AG09319 (cell line): ENCODE data around the gene PKLR.
"Not testable (repeated sequence)": the region's sequence is repeated elsewhere in the genome, so short reads cannot be mapped to it uniquely, and the experiment has no call there.

Experiments
- DNase-seq: peaks from one replicate; pipeline ENCODE4 v3.0.0-alpha.2; 2010; ENCODE audit warnings: low read depth; ENCODE audit errors: extremely low read depth
- CTCF ChIP-seq: IDR thresholded peaks from 2 replicates; pipeline ENCODE4 v1.5.1; 2011; ENCODE audit warnings: low read depth, mild to moderate bottlenecking, inconsistent platforms, low read length, moderate library complexity

Gene PKLR

GRCh38 chr1:155293086-155293749 is 8.0 kb downstream of the PKLR start:
- DNase-seq, result no peak
- TF ChIP-seq CTCF, result no peak

GRCh38 chr1:155291006-155291405 is 10.2 kb downstream of the PKLR start:
- not testable (repeated sequence) for DNase-seq

- TF ChIP-seq CTCF, result no peak
- DNase-seq, result no peak
These were observed 13.2 kb downstream of the PKLR start for GRCh38 chr1:155287987-155288543.

- TF ChIP-seq CTCF, result no peak
- DNase-seq, result no peak
These were observed 14.7 kb downstream of the PKLR start for GRCh38 chr1:155286544-155286943.

DNA sequence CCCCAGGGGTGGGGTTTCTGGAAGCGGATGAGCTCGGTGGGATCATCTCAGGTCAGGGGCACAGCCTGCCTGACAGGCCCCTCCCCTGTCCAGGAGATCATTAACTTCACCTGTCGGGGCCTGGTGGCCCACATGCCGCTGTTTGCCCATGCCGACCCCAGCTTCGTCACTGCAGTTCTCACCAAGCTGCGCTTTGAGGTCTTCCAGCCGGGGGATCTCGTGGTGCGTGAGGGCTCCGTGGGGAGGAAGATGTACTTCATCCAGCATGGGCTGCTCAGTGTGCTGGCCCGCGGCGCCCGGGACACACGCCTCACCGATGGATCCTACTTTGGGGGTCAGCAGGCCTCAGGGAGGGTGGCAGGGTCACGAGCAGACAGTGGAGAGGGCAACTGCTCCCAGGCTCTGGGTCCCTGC is 15.6 kb downstream of the PKLR start:
- TF ChIP-seq CTCF, result no peak
- DNase-seq, result no peak

DNA sequence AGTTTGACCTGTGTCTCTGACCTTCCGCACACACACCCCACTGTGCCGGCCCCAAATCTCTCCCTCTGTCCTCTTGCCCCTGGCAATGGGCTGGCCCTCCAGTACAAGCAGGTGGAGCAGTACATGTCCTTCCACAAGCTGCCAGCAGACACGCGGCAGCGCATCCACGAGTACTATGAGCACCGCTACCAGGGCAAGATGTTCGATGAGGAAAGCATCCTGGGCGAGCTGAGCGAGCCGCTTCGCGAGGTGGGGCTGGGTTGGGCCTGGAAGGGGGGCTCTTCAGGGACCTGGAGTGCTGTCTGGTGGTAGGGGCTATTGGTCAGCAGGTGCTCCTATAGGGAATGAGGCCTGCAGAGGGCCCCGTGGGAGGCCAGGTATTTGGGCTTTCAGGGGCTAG is 16.2 kb downstream of the PKLR start:
- no peak for DNase-seq
- no peak for TF ChIP-seq CTCF

DNA sequence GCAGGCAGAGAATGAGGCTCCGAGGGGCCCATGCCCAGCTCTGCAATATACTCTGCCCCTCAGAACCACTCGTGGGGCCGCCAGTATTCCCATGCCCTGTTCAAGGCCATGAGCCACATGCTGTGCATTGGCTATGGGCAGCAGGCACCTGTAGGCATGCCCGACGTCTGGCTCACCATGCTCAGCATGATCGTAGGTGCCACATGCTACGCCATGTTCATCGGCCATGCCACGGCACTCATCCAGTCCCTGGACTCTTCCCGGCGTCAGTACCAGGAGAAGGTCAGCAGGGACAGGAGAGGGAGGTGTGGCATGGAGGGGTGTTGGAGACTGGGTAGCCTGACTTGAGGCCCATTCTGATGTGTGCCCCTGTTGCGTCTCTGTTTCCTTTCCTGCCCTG is 16.8 kb downstream of the PKLR start:
- no peak for DNase-seq
- no peak for TF ChIP-seq CTCF
